Left lung (tissue), 10 donors: Measurements from ENCODE around the gene IGSF3. TPM values are rescaled to one million over a fixed set of nuclear protein-coding genes. Genes with fewer than 3 reads are reported as not detected.
A peak's percentile ranks its signal among the peaks of the same experiment; 100 is the strongest.
"Not testable (repeated sequence)": the region's sequence is repeated elsewhere in the genome, so short reads cannot be mapped to it uniquely, and the experiment has no call there.

ENCODE experiments used
- ATAC-seq: fragments of 200-7000 bp; cut with Tn5 transposase; one replicate; pipeline ENCODE4 v1.9.1; 2020; ENCODE audit warnings: moderate library complexity
- DNase-seq, 4 donors: peaks; one replicate each; pipeline ENCODE4 v3.0.0-alpha.2; 2013 to 2020
- H3K27ac ChIP-seq, 2 donors: fragments of 200-600 bp; sonication (generic) in 1 of 2; one replicate each; pipeline versions ENCODE4 v1.5.0 to v1.8.0; 2020 to 2021
- H3K27me3 ChIP-seq, 2 donors: fragments of 200-600 bp; sonication (generic) in 1 of 2; one replicate each; pipeline versions ENCODE4 v1.5.0 to v1.8.0; 2020 to 2021
- H3K36me3 ChIP-seq, 2 donors: fragments of 200-600 bp; sonication (generic) in 1 of 2; one replicate each; pipeline versions ENCODE4 v1.5.0 to v1.8.0; 2020 to 2021
- H3K4me1 ChIP-seq, 2 donors: fragments of 200-600 bp; one replicate each; pipeline ENCODE4 v1.8.0; 2021
- H3K4me3 ChIP-seq, 2 donors: fragments of 200-600 bp; sonication (generic) in 1 of 2; one replicate each; pipeline versions ENCODE4 v1.5.0 to v1.8.0; 2020 to 2021; ENCODE audit warnings: mild to moderate bottlenecking in 1 of 2
- H3K9me3 ChIP-seq, 2 donors: fragments of 200-600 bp; sonication (generic) in 1 of 2; one replicate each; pipeline versions ENCODE4 v1.5.0 to v1.8.0; 2020 to 2021
- CTCF ChIP-seq, 2 donors: fragments of 200-600 bp; sonication (generic) in 1 of 2; IDR thresholded peaks; one replicate each; pipeline versions ENCODE4 v1.5.0 to v1.8.0; 2021; ENCODE audit warnings: antibody characterized with exemption in 2 of 2
- intact Hi-C, 2 donors: fragments of 100-400 bp; cut with DNase I; formaldehyde crosslinking; loops; one replicate each; pipeline versions ENCODE4 v1.11.2 to v1.14.2; 2022
- polyA plus RNA-seq, 6 donors: library from polyadenylated mRNA; unstranded; fragments of 120-200 nt; gene quantifications; one replicate each; pipeline ENCODE4 v1.2.1, GENCODE V29; 2013; ENCODE audit not compliant: insufficient read length in 6 of 6
- total RNA-seq, 2 donors: library from RNA; stranded (reverse); fragmentation: NEBNext Ultra II Directional; extraction: Animal tissue kit (Norgen Biotek cat#: 25700); gene quantifications; one replicate each; pipeline ENCODE4 v1.2.1, GENCODE V29; 2021
- donor health status: DM: no; HTN: yes; CAD: no.
- donor health status: DM: no; HTN: no; CAD: no.

Gene IGSF3
- total and polyA plus RNA-seq, 8 donors: 12.6 to 52.4 (median 48.5) TPM

GRCh38 chr1:116596742-116597307, 70.7 kb downstream of the IGSF3 start:
- peaks cover 0 to 13% of the 10 kb centered on the region in 2 donors for H3K4me1 ChIP-seq
- H3K4me3 ChIP-seq, H3K27ac ChIP-seq, H3K27me3 ChIP-seq, DNase-seq, intact Hi-C loops, H3K9me3 ChIP-seq, ATAC-seq, H3K36me3 ChIP-seq: not testable (repeated sequence)

- peak; percentile 43 to 54 for TF ChIP-seq CTCF (IDR thresholded peaks at IDR 0.05)
- H3K9me3 ChIP-seq, intact Hi-C loops, H3K27ac ChIP-seq, H3K27me3 ChIP-seq, H3K4me3 ChIP-seq, H3K36me3 ChIP-seq: not testable (repeated sequence)
- peaks cover 0 to 13% of the 10 kb centered on the region in 2 donors for H3K4me1 ChIP-seq
- peak in 1 of 4 donors; percentile 24 for DNase-seq
- ATAC-seq: peak; percentile 80
These were observed 71.4 kb downstream of the IGSF3 start for GRCh38 chr1:116595946-116596741.

- ATAC-seq, DNase-seq, H3K4me3 ChIP-seq, H3K36me3 ChIP-seq, intact Hi-C loops, H3K27ac ChIP-seq, H3K27me3 ChIP-seq, H3K9me3 ChIP-seq: not testable (repeated sequence)
- peaks cover 0 to 13% of the 10 kb centered on the region in 2 donors for H3K4me1 ChIP-seq
- peak in 1 of 2 donors; percentile 23 for TF ChIP-seq CTCF (IDR thresholded peaks at IDR 0.05)
These were observed 72.3 kb downstream of the IGSF3 start for GRCh38 chr1:116595065-116595840.

GRCh38 chr1:116593977-116594376, 73.6 kb downstream of the IGSF3 start:
- H3K9me3 ChIP-seq, H3K36me3 ChIP-seq, intact Hi-C loops, DNase-seq, ATAC-seq, H3K27me3 ChIP-seq, H3K27ac ChIP-seq, H3K4me3 ChIP-seq: not testable (repeated sequence)
- H3K4me1 ChIP-seq: peaks cover 0 to 20% of the 10 kb centered on the region in 2 donors

GRCh38 chr1:116593401-116593800, 74.1 kb downstream of the IGSF3 start:
- DNase-seq, H3K36me3 ChIP-seq, intact Hi-C loops, H3K4me3 ChIP-seq, H3K27me3 ChIP-seq, H3K9me3 ChIP-seq, ATAC-seq, H3K27ac ChIP-seq: not testable (repeated sequence)
- peaks cover 0 to 20% of the 10 kb centered on the region in 2 donors for H3K4me1 ChIP-seq

- H3K9me3 ChIP-seq, DNase-seq, H3K36me3 ChIP-seq, H3K27me3 ChIP-seq, H3K4me3 ChIP-seq, ATAC-seq, H3K27ac ChIP-seq, intact Hi-C loops: not testable (repeated sequence)
- peaks cover 0 to 20% of the 10 kb centered on the region in 2 donors for H3K4me1 ChIP-seq
These were observed 75.5 kb downstream of the IGSF3 start for GRCh38 chr1:116591951-116592605.

- DNase-seq, H3K9me3 ChIP-seq, H3K36me3 ChIP-seq, ATAC-seq, intact Hi-C loops, H3K27me3 ChIP-seq, H3K27ac ChIP-seq, H3K4me3 ChIP-seq: not testable (repeated sequence)
- peaks cover 0 to 14% of the 10 kb centered on the region in 2 donors for H3K4me1 ChIP-seq
These were observed 76.3 kb downstream of the IGSF3 start for GRCh38 chr1:116591006-116591950.

GRCh38 chr1:116590359-116591005, 77.1 kb downstream of the IGSF3 start:
- intact Hi-C loops, DNase-seq, H3K27me3 ChIP-seq: not testable (repeated sequence)

GRCh38 chr1:116589101-116589735, 78.3 kb downstream of the IGSF3 start:
- ATAC-seq: peak; percentile 74

More at GRCh38 chr1:116590359-116591005, 77.1 kb downstream of the IGSF3 start:
- H3K4me3 ChIP-seq, H3K36me3 ChIP-seq, H3K4me1 ChIP-seq, ATAC-seq, H3K27ac ChIP-seq, H3K9me3 ChIP-seq: not testable (repeated sequence)

More at GRCh38 chr1:116589101-116589735, 78.3 kb downstream of the IGSF3 start:
- H3K27me3 ChIP-seq, H3K4me3 ChIP-seq, H3K36me3 ChIP-seq, H3K9me3 ChIP-seq, intact Hi-C loops, H3K4me1 ChIP-seq, H3K27ac ChIP-seq: not testable (repeated sequence)
- DNase-seq: peak in 1 of 4 donors; percentile 48
